Epithelial cell of esophagus (primary cell): Measurements from ENCODE around the gene EEF1G.
"Not testable (repeated sequence)": the region's sequence is repeated elsewhere in the genome, so short reads cannot be mapped to it uniquely, and the experiment has no call there.

ENCODE experiments used
- DNase-seq: peaks from one replicate; pipeline ENCODE4 v3.0.0; 2010; ENCODE audit warnings: low read depth
- H3K4me3 ChIP-seq: 2 replicates; pipeline ENCODE4 v1.5.1; 2011; ENCODE audit warnings: mild to moderate bottlenecking, low read length, control low read depth
- TF ChIP-seq, protein P1 (sequence below): IDR thresholded peaks from 2 replicates; pipeline ENCODE4 v1.5.1; 2011; ENCODE audit warnings: low read depth, mild to moderate bottlenecking, low read length, control low read depth, inconsistent platforms; ENCODE audit not compliant: insufficient read depth; ENCODE audit errors: missing control alignments

EEF1G gene

DNA sequence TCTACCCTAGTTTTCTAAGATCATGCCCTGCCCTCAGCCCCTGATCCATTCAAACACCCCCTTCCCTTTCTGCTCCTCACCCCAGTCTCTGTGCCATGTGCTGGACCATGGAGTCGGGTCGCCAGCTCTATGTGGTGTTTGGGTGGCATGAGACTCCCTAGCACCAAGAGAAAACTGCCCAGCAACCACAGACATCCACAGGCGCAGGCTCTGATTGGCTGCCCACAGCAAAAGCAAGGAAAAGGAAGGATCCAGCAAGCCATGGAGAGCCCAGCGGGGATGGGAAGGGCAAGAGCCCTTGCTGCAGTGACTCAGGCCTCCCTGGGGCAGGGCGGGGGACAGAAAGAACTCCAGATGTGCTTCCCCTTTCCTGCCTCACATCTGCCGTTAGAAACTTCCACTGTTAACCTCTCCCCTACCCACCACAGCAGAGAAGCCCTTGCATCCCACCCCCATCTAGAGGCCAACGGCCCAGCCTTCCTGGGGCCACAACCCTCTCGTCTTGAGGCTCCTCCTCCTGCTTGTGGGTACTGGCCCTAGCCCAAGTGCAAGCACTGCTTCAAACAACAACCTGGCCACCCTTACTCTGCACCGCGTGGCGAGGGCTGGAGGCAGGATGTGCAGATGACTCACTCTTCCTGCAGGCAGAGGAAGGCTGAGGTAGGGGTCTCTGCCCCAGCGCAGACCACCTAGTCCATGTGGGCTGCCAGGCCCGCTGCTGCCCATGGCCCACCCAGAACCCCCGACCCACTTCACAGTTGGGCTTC is 17.4 kb downstream of the EEF1G start:
- TF ChIP-seq, protein P1, sequence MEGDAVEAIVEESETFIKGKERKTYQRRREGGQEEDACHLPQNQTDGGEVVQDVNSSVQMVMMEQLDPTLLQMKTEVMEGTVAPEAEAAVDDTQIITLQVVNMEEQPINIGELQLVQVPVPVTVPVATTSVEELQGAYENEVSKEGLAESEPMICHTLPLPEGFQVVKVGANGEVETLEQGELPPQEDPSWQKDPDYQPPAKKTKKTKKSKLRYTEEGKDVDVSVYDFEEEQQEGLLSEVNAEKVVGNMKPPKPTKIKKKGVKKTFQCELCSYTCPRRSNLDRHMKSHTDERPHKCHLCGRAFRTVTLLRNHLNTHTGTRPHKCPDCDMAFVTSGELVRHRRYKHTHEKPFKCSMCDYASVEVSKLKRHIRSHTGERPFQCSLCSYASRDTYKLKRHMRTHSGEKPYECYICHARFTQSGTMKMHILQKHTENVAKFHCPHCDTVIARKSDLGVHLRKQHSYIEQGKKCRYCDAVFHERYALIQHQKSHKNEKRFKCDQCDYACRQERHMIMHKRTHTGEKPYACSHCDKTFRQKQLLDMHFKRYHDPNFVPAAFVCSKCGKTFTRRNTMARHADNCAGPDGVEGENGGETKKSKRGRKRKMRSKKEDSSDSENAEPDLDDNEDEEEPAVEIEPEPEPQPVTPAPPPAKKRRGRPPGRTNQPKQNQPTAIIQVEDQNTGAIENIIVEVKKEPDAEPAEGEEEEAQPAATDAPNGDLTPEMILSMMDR = no peak
- peak overlapping the region; percentile 1 for H3K4me3 ChIP-seq
- peak; percentile 97 for DNase-seq

- H3K4me3 ChIP-seq = peak overlapping the region; percentile 1
- DNase-seq = no peak
- TF ChIP-seq, protein P1 = no peak
These were observed 18.1 kb downstream of the EEF1G start for GRCh38 chr11:62555464-62556107.

DNA sequence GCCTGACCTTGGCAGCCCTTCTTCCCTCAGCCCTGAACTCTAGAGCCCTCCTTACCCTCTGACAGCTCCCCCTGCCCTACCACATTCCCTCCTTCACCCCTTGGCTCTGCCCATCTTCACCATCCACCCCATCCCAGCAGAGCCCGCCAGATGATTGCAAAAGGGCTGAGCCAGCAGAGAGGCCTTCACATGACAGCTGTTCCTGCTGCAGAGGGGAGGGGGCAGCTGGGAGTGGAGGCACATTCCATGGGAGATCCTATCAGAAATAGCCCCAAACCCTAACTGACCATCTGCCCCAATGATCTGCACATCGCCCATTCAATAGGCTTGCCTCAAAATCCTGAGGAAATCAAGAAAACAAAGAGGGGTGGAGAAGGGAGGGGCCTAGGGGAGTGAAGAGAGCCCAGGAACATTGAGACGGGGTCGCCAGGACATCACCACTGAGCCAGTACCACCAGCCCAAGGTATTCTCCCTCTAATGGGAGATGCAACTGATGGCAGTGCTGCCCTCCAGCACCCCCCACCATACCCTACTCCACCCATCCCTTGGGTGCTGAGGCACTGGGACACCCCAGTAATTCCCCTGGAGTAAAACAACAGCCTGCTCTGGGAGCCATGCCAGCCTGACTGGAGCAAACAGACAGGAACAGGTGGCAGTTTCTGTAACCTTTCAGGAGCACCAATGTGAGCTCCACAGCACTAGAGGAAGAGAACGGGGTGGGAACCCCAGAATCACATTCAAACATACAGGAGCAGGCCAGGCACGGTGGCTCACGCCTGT is 19.1 kb downstream of the EEF1G start:
- TF ChIP-seq, protein P1 = no peak
- DNase-seq = no peak
- H3K4me3 ChIP-seq = no peak overlapping the region

GRCh38 chr11:62553839-62554361 is 19.8 kb downstream of the EEF1G start:
- H3K4me3 ChIP-seq = no peak overlapping the region
- DNase-seq = peak; percentile 87
- TF ChIP-seq, protein P1 = no peak

DNA sequence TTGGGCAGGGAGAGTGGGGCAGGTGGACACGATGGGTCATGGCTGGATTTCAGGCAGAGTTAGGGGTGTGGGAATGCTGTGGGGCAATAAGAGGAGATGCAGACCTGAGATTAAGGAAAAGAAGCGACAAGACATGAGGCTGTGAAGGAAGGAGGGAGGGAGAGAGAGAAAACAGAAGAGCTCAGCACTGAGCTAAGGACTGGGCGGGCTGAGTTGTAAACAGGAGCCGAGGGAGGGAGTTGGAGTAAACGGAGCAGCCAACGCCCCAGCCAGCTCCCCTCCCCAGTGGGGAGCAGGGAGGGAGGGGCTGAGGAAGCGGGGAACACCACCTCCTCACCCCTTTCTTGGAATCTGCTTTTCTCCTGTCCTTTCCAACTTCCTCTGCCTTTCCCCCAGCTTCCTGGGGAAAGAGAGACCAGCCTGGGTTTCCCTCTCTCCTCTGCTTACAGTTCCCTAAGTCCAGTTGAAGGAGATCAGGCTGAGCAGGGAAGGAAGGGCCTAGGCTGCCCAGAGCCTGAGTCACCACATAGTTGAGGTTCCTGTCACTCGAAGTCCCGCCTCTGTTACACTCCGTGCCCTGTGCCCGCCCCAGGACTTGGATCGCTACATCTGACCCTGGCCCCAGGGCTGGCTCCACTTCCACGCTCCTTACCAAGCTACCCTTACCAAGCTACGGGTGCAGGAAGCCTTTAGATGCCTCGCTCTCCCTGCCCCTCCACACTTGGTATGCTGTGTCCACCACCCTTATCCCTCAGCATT is 20.4 kb downstream of the EEF1G start:
- peak overlapping the region; percentile 26 for H3K4me3 ChIP-seq
- peak; percentile 94 for DNase-seq
- TF ChIP-seq, protein P1 = no peak

DNA sequence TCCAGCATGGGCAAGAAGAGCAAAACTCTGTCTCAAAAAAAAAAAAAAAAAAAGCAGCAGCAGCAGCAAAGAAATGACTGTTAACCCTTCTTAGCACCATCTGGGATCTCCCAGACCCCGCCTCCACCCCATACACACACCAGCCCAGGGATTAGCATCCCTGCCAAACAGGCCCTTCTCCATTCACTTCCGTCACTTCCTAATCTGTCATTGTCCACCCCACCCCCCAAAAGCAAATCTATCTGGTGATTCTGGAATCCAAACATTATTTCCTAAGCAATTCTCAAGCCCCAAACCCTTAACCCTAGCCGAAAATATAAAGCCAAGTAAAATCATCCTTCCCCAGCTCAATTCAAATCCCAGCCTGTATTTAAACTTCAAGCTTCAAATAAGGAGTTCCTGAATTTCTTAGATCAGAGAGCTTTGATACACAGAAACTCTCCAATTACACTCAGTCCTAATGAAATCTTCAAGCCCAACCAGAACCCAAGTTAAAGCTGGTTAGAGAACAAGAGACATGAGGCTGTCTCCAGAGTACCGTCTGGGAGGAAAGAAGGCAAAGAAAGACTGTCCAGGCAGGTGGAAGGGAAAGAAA is 21.1 kb downstream of the EEF1G start:
- TF ChIP-seq, protein P1 = no peak
- peak overlapping the region; percentile 26 for H3K4me3 ChIP-seq
- DNase-seq = peak; percentile 52

DNA sequence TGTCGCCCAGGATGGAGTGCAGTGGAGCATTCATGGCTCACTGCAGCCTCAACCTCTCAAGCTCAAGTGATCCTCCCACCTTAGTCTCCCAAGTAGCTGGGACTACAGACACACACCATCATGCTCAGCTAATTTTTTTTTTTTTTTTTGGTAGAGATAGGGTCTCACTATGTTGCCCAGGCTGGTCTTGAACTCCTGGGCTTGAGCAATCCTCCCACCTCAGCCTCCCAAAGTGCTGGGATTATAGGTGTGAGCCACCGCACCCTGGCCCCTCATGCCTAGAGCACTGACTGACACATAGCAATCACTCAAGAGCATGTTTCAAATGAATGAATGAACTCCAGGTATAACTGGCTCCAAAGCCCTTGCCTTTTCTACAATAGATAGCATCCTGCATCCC is 23.2 kb downstream of the EEF1G start:
- not testable (repeated sequence) for DNase-seq, H3K4me3 ChIP-seq
